Kidney epithelial cell (primary cell): Measurements from ENCODE around the gene NWD2. TPM values are rescaled to one million over a fixed set of nuclear protein-coding genes. Genes with fewer than 3 reads are reported as not detected.
A peak's percentile ranks its signal among the peaks of the same experiment; 100 is the strongest.

Experiments
- DNase-seq: peaks from one replicate; pipeline ENCODE4 v3.0.0-alpha.2; 2010; ENCODE audit warnings: low read depth
- H3K27me3 ChIP-seq: 2 replicates; pipeline ENCODE4 v1.6.0; 2011; ENCODE audit warnings: low read length; ENCODE audit not compliant: control insufficient read depth, insufficient read depth
- H3K36me3 ChIP-seq: 2 replicates; pipeline ENCODE4 v1.5.1; 2011; ENCODE audit warnings: low read length; ENCODE audit not compliant: control insufficient read depth, insufficient read depth
- H3K4me3 ChIP-seq: 2 replicates; pipeline ENCODE4 v1.5.1; 2011; ENCODE audit warnings: low read depth, mild to moderate bottlenecking, control low read depth, low read length
- CTCF ChIP-seq: IDR thresholded peaks from 2 replicates; pipeline ENCODE4 v1.5.1; 2011; ENCODE audit warnings: mild to moderate bottlenecking, moderate library complexity, low read length, control low read depth, inconsistent platforms; ENCODE audit not compliant: insufficient read depth, poor library complexity, severe bottlenecking
- total RNA-seq: library from RNA; depleted of rRNA; stranded (reverse); fragments of >200 nt; gene quantifications from 2 replicates; pipeline ENCODE4 v1.2.3, GENCODE V29; 2015

The NWD2 gene
- total RNA-seq, 1 donor from 2014 or later = 0.04 TPM

- no peaks in the 10 kb centered on the region for H3K36me3 ChIP-seq
- no peaks in the 10 kb centered on the region for H3K27me3 ChIP-seq
- no peak for DNase-seq
- no peak for TF ChIP-seq CTCF
- no peak overlapping the region for H3K4me3 ChIP-seq
These were observed 136.6 kb downstream of the NWD2 start for GRCh38 chr4:37381040-37381668.

DNA sequence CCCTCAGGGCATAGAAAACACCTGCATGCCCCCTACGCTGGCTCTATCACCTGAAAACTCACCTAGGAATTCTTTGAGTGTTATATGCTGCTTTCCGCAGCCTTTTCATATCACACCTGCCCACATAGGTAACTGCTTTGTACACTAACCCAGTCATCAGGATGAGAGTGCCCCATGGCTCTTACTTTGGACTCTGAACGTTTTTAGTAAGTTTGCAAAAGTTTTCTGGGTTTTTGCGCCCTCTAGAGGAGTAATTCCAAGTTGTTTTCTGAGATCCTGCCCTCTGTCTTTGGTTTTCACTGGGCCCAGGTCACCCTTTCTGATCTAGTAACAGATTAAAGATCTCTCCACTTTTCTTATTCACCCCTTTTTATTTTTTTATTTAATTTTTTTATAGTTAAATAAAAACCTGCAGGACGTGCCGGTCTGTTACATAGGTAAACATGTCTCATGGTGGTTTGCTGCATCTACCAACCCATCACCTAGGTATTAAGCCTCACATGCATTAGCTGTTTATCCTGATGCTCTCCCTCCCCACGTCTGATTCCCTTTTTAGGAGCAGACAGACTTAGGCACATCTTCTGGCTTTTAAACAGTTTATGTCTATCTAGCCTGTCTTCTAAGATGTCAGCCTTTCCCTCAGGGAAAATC, 139.2 kb downstream of the NWD2 start:
- H3K36me3 ChIP-seq = no peaks in the 10 kb centered on the region
- H3K27me3 ChIP-seq = no peaks in the 10 kb centered on the region
- peak; percentile 72 for TF ChIP-seq CTCF
- DNase-seq = no peak
- no peak overlapping the region for H3K4me3 ChIP-seq

GRCh38 chr4:37385424-37385823, 140.9 kb downstream of the NWD2 start:
- TF ChIP-seq CTCF = no peak
- no peaks in the 10 kb centered on the region for H3K27me3 ChIP-seq
- no peaks in the 10 kb centered on the region for H3K36me3 ChIP-seq
- no peak for DNase-seq
- H3K4me3 ChIP-seq = no peak overlapping the region

- no peaks in the 10 kb centered on the region for H3K27me3 ChIP-seq
- TF ChIP-seq CTCF = no peak
- no peaks in the 10 kb centered on the region for H3K36me3 ChIP-seq
- no peak for DNase-seq
- no peak overlapping the region for H3K4me3 ChIP-seq
These were observed 144.3 kb downstream of the NWD2 start for GRCh38 chr4:37388681-37389365.

- Histone ChIP-seq H3K36me3 (no peaks in the 10 kb centered on the region), H3K27me3 (no peaks in the 10 kb centered on the region), H3K4me3 (no peak overlapping the region)
- no peak for TF ChIP-seq CTCF
- no peak for DNase-seq
These were observed 144.8 kb downstream of the NWD2 start for GRCh38 chr4:37389366-37389765.
